GM21576 (cell line): ENCODE data around the gene SEC61G.

Source experiments
- ATAC-seq: cut with Tn5 transposase; IDR thresholded peaks from one replicate; pipeline ENCODE4 v1.9.1; 2021; ENCODE audit warnings: mild to moderate bottlenecking, moderate library complexity; ENCODE audit not compliant: unreplicated experiment

The SEC61G gene

DNA sequence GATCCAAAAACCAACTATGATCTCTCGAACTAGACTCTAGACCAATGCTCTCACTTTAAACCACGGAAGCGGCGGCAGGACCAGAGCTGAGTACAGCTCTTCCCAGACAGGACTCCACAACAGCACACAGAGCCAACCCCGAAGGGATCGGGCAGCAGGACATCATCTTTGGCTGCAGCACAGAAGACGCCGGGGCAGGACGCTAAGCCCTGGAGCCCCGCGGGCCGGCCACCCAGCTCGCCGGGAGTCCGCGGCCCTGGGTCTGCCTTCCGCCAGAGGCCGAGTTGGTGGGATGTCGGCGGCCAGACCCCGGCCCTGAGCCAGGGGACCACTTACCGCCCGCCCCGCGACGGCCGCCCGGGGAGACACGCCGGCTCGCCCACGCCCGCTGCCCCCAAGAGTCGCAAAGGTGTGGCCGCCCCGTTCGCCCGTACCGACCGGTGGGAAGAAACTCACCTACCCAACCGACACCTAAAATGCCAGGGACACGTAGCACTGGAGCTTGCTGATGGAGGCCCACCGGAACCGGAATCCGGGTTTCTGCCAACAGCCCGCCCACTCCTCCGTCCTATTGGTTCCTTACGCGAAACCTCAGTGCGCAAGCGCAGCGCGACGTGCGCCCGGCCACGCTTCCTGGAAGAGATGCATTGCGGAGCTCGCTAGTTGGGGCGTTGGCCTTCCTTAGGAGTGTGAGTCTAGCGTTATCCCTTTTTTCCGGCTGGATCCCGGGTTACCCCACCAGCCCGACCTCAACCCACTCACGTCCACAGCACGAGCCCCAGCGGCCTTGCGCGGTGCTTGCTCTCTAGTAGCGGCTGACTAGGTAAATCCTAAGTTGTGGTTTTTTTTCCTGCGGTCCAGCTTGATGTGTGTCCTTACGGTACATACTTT is at the start of gene SEC61G:
Gene SEC61G (minus strand): TSS at position 510 of the 891 bp plus-strand sequence. CDS start 1,623 bp downstream, outside the sequence.
- ATAC-seq: peak; percentile 93

DNA sequence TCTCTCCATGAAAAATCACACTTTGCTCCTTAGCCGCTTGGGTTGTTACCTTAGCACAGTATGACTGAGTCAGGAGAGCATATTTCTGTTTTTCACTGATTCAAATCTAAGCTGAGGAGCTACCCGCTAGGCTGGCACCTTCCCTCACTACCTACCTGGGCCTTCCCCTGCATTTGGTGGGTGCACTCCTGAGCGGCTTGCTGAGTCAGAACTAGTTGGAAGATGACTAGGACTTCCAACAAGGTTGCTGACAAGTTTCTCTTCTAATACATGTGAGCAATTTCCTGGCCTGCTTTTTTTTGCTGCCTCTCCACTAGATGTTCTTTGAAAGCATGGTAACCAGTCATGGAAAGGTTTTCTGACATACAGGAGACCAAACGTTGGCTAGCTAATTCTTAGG is 43.8 kb upstream of the SEC61G start:
- ATAC-seq: peak; percentile 74

DNA sequence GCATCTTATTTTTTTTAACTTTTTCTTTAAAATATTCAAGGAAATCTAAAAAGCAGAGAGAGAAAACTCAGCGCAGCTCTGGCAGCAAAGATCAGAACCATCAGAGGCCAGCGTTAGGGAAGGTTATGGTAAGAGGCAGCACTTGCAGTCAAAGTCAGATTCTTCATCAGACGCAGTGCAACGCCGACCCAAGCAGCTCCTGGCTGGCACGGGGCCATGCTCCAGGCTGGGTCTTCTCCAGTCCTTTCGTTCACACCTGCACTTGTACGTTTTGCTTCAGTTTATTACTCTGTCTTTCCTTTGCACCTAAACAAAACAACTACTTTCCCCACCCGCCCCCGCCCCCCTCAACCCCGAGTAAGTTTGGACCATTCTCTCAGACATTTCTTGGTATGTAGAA is 43.1 kb upstream of the SEC61G start:
- ATAC-seq: no peak

DNA sequence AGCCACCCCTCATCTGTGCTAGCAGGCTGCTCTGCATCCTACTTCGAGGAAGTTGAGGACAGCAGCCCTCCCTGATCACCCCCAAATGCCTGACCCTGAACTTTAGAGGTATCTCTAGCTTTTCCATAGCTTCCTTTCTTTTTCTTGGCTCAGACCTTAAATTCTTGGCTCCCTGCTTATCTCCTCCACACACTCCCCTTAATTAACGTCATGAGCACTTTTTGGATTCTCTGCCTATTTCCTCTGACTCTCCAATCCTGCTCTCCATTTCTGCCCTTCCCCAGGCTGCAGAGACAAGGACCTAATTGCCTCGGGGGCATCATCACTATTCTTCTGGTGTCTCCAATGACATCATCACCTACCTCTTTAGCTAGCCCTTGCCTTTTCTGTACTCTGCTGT is 40.8 kb upstream of the SEC61G start:
- ATAC-seq: no peak

DNA sequence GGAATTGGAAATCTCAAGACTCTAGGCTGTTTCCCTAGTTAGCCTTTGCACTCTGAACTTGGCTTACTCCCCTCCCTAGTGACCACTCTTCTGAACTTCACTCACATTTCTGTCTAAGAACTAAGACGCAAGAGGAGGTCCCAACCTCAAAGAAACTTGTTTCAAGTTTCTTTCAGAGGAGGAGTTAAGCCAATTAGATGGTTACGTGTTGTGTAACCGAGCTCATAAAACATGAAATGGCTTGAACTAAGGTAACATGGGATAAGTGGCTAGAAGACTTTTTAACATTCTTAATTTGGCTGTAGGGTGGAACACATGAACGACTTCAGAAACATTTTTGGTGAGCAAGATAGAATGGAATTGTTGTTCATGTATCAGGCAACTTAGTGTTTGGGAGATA is 39.5 kb upstream of the SEC61G start:
- no peak for ATAC-seq

DNA sequence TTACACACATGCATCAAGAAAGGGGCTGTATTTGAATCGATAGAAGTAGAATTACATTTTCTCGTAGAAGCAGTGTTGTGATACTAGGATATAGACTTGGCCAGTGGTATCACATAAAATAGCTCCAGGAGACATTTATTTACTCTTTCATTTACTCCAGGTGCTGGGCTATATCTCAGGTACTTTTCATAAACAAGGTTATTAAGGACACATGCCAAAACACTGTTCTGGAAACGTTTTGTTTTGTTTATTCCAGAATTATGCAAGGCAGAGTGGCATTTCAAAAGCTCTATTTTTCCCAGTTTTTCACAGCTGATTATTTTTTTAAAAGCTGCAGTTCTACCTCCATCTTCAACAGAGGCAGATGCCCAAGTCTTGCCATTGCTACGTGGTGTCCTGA is 37.8 kb upstream of the SEC61G start:
- no peak for ATAC-seq

DNA sequence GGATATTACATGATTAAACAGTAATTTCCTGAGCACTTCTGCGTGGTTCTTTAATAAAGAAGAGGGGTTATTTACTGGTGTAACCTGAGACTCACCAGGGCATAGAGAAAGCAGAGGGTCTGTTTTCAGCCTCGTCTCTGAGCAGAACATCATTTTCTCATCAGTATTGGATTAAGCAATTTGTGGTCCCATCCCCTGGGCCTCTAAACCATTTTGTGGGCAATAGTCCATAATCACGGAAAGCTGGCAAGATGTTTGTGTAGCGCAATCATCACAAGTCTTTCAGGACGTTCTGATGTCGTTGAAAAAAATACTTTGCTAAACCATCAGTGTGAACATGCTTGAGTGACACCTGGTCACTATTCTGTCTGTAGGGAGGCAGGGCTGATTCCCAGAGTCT is 37.1 kb upstream of the SEC61G start:
- no peak for ATAC-seq

DNA sequence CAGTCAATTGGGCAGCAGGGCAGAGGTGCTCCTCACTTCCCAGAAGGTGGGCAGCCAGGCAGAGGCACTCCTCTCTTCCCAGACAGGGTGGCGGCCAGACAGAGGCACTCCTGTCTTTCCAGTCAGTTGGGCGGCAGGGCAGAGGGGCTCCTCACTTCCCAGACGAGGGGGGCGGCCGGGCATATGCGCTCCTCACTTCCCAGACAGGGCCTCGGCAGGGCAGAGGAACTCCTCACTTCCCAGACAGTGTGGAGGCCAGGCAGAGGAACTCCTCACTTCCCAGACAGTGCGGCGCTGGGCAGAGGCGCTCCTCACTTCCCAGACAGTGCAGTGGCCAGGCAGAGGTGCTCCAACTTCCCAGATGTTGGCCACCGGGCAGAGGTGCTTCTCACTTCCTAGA is 33.4 kb upstream of the SEC61G start:
- no peak for ATAC-seq

DNA sequence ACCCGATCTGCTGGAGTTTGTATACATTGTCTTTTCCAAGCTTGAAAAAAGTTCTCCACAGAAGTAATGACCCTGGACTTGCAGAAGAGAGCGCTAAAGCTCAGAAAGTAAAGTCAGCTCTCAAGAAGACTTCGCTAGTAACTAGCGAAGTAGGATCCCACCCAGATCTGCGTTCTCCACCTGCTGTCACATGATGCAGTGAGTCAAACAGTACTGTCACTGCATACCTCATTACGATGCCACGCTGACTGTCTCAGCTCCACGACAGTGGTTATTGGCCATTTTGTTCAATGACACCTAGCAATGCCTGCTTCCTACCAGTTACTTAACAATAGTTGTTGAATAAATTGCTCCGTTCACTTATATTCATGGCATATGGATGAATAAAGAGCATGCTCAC is 29.7 kb upstream of the SEC61G start:
- peak; percentile 88 for ATAC-seq

DNA sequence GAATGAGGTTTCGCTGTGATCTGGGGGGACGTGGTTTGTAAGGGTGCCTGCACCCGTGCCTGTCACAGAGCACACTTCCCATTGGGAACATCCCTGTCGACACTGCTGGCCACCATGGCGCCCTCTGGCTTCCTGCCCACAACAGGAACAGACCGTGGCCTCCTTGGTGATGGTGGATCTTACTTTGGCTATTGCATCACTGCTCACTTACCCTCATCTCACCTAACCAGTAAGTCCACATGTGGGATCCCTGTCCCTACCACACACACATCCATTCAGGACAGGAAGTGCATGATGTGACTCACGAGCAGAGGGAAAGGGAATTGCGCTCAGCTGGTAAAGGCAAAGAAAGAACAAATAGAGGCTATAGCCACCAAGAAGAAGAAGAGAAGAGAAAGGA is 26.2 kb upstream of the SEC61G start:
- ATAC-seq: no peak

DNA sequence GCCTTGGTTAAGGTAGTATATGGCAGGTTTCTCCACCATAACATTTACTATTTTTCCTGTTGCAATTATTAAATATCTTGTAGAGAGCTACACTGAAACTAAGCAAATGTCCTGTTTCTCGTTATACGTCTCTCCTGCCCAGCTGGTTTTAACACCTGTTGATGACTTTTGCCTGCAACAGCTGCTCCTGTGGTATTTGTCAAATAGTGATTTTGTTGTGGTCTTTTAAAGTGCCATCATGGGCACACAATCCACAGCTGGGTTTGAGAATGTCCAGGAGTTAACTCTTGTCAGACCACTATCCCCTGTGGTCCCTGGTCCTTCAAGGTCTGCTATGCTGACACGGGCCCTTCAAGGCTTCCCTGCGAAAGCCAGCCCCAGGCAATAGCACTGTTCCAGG is 24.9 kb upstream of the SEC61G start:
- no peak for ATAC-seq

DNA sequence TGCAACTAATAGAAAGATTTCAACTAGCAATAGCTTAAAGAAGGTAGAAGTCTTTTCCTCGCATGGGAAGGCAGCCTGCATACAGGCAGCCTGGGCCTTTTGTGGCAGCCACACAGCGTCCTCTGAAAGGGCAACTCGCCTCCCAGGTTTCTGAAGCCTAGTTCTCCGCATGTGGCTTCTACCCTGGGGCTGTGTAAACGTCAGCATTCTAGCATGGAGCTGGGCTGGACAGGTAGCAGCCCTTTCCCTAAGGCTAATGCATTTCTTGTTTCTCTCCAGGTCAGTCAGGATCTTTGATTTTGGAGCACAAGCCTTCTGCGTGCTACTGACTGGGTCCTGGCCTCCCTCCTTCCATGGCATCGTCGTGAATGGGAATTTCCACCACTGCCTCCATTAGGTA is 23.8 kb upstream of the SEC61G start:
- ATAC-seq: no peak

DNA sequence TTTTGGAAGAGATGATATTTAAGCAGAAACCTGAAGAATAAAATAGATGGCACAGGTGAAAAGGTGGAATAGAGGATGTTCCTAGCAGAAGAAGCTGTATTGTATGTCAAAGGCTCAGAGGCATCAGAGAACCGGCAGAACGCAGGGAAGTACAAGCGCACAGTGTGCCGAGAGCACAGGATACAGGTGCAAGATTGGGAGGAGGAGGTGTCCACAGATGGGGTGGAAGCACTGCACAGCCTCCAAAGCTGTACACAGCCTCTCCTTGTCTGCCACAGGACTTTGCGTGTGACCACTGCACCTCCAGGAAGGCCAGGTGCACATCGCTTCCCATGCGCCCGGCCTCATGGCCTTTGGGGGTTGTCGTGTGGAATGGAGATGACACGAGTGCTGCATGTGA is 23.3 kb upstream of the SEC61G start:
- no peak for ATAC-seq

DNA sequence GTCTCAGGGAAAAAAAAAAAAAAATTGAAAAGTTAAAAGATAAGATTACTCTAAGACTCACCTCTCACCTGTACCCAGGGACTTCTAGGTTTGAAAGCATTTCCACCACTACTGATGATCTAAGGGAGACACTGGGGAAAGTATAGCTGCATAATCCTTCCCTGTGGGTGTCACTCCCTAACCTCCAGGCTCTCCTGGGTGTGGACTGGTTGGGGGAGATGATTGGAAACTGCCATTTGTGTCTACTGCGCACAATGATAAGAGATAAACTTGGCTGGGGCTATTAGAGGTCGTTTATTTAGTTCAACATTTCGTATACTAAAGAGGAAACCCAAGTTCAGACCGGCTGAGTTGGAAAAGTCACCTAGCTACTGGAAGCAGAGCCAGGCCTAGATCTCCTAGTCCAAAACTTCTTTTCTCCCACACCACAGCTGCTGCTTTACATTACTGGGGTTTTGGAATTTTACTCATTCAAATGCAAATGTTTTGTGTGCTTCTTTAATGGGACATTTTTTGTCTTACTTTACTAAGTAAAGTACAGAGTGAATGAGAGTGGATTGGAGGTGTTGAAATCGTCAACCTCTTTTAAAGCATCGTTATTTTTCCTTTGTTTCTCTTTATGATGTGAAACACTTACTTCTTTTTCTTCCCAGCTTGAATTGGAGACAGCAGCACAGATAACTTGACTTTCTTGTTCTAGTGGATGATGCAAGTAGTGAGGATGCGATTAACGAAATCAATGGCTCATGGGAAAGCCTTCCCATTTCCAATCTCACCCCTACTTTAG is 22.3 kb upstream of the SEC61G start:
- ATAC-seq: no peak

DNA sequence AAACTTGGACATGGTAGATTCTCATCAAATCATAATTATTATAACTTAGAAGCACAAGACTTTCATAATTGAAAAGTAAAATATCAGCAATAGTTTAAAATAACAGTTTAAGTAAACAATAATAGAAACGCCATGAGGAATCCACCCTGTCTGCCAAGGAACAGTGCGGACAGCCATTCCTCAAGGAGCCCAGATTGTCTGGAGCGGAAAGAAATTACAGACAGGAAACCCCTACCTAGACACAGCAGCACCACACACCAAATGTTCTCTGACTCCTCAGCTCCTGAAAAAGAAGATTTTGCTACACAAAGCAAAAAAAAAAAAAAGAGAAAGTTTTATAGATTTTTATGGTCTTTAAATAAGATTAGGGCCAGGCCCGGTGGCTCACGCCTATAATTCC is 21.5 kb upstream of the SEC61G start:
- ATAC-seq: no peak

DNA sequence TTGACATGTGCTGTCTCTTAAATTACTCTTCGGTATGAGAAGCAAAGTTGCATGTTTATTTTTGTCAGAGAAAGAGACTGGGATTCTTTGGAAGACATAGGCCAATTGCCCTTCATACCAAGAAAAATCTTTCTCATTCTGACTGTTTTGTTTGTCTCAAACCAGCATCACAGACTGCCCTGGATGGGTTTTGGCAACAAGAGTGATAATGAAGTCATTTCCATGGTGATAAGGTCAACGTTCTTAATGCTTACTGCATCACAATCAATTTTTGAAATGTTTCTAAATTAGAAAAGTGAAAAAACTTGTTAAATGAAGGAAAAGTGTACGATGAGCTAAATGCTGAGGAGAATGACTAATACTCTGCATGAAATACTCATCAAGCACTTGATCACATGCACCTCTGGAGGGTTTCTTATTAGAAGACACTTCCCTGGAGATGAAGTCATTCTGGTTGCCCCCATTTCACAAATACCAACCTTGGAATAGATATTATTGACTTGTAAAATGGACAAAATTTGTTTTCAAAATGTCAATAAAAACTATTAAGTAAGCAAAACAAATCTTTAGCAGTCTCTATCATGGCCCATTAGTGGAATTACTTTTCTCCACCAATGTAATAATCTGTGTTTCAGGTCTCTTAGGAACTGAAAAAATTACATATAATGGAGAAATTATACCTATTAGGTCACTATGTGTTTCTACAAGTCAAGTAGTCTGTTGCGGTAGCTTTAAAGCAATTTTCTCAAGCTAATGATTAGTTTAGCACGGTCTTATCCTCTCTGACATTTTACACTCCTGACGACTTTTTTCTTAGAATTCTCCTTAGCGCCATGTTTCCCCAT is 19.9 kb upstream of the SEC61G start:
- no peak for ATAC-seq

DNA sequence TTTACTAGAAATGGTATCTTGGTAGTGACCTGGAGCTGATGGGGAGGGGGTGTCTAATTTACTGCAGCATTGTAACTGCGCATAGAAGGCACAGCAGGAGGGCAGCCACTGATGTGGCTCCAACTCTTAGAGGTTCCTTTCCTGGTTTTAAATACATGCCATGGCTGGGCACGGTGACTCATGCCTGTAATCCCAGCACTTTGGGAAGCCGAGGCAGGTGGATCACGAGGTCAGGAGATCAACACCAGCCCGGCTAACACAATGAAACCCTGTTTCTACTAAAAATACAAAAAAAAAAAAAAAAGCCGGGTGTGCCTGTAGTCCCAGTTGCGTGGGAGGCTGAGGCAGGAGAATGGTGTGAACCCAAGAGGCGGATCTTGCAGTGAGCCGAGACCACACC is 19.2 kb upstream of the SEC61G start:
- no peak for ATAC-seq

DNA sequence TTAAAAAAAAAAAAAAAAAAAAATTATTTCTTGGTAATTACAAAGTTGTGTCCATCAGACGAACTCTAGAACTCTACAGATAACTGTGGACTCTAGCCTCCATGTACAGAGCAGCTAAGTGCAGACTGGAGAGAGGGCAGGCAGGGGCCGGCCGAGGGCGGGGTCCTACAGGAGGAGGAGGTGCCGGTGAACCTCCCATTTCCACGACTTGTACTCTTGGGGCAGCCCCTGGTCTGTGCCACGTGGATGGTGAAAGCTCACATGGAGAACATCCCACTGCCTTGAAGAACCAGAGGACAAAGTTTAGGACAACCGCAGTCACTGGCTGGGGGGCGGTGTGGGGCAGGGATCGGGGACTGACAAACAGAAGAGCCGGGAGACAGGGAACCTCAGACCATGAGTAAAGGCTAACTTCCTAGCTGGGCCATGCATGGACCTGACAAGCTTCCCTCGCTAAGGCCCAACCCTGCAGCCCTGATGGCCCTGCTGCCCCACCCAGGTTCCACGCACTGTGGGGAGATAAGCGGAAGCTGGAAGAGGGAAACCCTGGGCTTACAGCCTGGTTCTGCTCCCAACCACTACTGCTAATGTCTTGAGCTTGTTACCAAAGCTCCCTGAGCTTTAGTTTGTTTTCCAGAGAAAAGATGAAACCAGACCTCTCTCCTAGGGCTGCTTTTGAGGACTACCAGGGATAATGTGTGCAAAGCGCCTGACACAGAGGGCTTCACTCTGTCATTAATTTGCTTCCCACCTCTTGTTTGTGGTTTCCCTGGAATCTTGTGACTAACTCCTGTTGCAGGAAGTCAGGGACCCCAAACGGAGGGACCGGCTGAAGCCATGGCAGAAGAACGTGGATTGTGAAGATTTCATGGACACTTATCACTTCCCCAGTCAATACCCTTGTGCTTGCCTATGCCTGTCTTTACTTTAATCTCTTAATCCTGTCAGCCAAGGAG is 16.1 kb upstream of the SEC61G start:
- no peak for ATAC-seq

DNA sequence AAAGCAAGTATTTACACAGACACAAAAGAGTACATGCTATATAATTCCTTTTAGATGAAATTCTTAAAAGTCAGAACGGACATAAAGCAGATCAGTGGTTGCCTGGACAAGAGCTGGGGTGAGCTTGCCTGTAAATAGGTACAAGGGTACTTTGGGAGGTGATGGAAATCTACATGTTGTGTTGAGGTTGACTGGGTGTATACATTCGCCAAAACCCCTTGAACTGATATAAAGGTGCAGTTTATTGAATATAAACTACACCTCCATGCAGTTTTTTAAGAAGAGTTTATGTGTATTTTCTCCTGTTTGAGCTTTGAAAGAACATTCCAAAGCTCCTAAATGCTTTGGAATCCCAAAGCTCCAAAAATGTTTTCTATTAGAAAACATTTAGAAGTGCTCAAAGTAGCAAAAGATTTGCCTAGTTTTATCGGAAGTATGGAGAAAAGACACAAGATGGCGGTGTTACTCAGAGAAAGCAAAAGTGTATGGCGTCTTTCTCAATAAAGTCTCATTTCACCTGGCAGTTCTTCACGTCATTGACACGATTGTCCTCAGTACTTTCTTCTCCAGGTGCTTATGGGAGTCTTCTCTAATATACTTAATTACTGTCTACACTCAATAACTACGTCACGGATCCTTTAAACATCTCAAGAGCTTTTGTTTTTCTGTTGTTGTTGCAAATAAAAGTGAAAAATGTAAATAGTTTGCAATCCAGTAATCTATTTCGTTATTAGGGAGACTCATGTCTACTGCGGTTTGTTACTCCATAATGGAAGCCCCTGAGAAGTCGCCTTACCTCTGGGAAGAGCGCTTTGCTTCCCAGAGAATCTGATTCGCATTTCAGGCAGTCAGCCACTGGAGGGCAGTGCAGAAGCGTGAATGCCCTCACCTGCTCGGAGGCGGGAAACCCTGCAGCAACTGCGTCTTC is 14.7 kb upstream of the SEC61G start:
- peak; percentile 79 for ATAC-seq
